Measurements from ENCODE around the gene WDR46. TPM values are rescaled to one million over a fixed set of nuclear protein-coding genes. Genes with fewer than 3 reads are reported as not detected.
A peak's percentile ranks its signal among the peaks of the same experiment; 100 is the strongest.

WDR46 gene, protein sequence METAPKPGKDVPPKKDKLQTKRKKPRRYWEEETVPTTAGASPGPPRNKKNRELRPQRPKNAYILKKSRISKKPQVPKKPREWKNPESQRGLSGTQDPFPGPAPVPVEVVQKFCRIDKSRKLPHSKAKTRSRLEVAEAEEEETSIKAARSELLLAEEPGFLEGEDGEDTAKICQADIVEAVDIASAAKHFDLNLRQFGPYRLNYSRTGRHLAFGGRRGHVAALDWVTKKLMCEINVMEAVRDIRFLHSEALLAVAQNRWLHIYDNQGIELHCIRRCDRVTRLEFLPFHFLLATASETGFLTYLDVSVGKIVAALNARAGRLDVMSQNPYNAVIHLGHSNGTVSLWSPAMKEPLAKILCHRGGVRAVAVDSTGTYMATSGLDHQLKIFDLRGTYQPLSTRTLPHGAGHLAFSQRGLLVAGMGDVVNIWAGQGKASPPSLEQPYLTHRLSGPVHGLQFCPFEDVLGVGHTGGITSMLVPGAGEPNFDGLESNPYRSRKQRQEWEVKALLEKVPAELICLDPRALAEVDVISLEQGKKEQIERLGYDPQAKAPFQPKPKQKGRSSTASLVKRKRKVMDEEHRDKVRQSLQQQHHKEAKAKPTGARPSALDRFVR
- 57.3 TPM for total RNA-seq (2013)
- polyA plus RNA-seq = 10 to 100 TPM; 33.3 to 41.0 (median 37.3) TPM
- polyA minus RNA-seq = 24.8 and 40.2 TPM in 2 replicates
- total RNA-seq = 6.4 to 25.9 (median 19.6) reads per million in 11 experiments

DNA sequence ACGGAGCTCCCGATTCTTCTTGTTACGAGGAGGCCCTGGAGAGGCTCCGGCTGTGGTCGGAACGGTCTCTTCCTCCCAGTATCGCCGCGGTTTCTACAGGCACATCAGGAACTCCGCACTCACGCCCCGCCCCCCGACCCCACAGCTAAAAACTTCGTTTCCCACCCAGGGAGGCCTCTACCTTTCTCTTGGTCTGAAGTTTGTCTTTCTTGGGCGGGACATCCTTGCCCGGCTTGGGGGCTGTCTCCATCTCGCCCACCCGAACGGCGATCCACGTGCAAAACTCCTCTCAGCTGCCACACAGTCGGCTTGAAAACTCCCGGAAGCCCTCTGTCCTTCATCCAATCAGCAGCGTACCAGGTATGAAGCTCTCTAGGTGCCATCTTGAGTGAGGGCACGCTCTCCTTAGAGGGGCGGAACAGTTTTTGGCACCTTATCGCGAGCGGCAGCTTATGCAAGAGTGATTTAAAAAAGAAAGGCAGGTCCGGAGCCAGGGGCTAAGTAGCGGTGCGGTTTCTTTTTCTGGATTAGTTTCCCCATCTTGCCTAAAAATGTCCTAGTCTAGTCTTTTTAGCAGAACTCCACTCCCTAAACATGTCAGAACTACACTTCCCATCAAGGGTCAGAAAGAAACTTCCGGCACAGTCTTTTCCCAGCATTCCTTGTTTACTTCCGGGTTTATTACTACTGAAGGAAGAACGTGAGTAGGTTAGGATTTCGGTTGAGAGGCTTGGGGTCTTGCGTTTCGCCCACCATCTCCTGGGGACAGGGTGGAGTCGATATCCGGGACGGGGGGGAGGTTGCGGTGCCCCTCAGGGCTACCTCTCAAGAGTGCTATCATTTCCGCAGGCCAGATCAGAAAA, at the start of gene WDR46, which contains the start of gene PFDN6:
Gene WDR46 (minus strand): TSS at position 319 of the 863 bp plus-strand sequence. CDS start 69 bp downstream, at position 250.
Gene PFDN6 (plus strand): TSS at position 681 of the 863 bp plus-strand sequence. CDS start 256 bp downstream, outside the sequence.
- Histone ChIP-seq H3K79me2 (ENCODE audit: insufficient read depth, low read length) (peaks cover 49% of the 10 kb centered on the region), H3K9ac (ENCODE audit: insufficient read depth, low read length, poor library complexity, severe bottlenecking) (peak within 1 kb of the TSS; percentile 68), H3K27me3 (ENCODE audit: control insufficient read depth in 2 of 2, insufficient read depth in 2 of 2, low read length in 2 of 2) (no peaks in the 10 kb centered on the region), H2AFZ (ENCODE audit: insufficient read depth, low read depth, low read length, poor library complexity, severe bottlenecking) (peak within 1 kb of the TSS; percentile 91), H4K20me1 (ENCODE audit: insufficient read depth, low read length) (peaks cover 42% of the 10 kb centered on the region), H3K36me3 (replicated peaks in 1 of 2; ENCODE audit: control insufficient read depth in 1 of 2, insufficient read depth in 2 of 2, low read length in 2 of 2) (peaks cover 42 to 70% of the 10 kb centered on the region in 2 donors), H3K9me3 (replicated peaks in 1 of 2; ENCODE audit: control insufficient read depth in 1 of 2, insufficient read depth in 1 of 2, low read length in 2 of 2) (no peaks in the 10 kb centered on the region), H3K4me2 (replicated peaks; ENCODE audit: extremely low read depth, low read length, poor library complexity, severe bottlenecking) (peak within 1 kb of the TSS; percentile 90), H3K4me1 (ENCODE audit: control insufficient read depth in 1 of 2, insufficient read depth in 2 of 2, low read length in 2 of 2) (peaks cover 19 to 23% of the 10 kb centered on the region in 2 donors), H3K27ac (ENCODE audit: low read depth in 1 of 2, low read length in 2 of 2) (peak within 1 kb of the TSS; percentile 30 to 75), H3K4me3 (replicated peaks in 1 of 3; ENCODE audit: low read depth in 2 of 3, low read length in 3 of 3) (peak within 1 kb of the TSS; percentile 81 to 99 (median 82))
- under 1% methylated on average over 39 of the region's 43 CpGs for WGBS (ENCODE audit: insufficient coverage)
- Mint-ChIP-seq H3K4me3 (peak within 1 kb of the TSS; percentile 99 to 100), H3K27me3 (ENCODE audit: low read depth in 3 of 3) (no peaks in the 10 kb centered on the region), H3K9me3 (no peaks in the 10 kb centered on the region), H3K27ac (peak within 1 kb of the TSS; percentile 89 to 96 (median 94)), H3K36me3 (peaks cover 56 to 58% of the 10 kb centered on the region in 2 donors), H3K4me1 (peaks cover 33% of the 10 kb centered on the region)
- peak; percentile 77 to 91 (median 80) for DNase-seq
- intact Hi-C loops (cut with micrococcal nuclease) = loop anchor here in 1 of 2 donors (2.0 kb wide), 1 partner anchor 16 kb away; the partner anchor contains the start of gene RPS18
- TF ChIP-seq, protein P1, sequence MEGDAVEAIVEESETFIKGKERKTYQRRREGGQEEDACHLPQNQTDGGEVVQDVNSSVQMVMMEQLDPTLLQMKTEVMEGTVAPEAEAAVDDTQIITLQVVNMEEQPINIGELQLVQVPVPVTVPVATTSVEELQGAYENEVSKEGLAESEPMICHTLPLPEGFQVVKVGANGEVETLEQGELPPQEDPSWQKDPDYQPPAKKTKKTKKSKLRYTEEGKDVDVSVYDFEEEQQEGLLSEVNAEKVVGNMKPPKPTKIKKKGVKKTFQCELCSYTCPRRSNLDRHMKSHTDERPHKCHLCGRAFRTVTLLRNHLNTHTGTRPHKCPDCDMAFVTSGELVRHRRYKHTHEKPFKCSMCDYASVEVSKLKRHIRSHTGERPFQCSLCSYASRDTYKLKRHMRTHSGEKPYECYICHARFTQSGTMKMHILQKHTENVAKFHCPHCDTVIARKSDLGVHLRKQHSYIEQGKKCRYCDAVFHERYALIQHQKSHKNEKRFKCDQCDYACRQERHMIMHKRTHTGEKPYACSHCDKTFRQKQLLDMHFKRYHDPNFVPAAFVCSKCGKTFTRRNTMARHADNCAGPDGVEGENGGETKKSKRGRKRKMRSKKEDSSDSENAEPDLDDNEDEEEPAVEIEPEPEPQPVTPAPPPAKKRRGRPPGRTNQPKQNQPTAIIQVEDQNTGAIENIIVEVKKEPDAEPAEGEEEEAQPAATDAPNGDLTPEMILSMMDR (IDR thresholded peaks at IDR 0.05) = no peak
